Measurements from ENCODE around the gene KCNJ10.
"Not testable (repeated sequence)": the region's sequence is repeated elsewhere in the genome, so short reads cannot be mapped to it uniquely, and the experiment has no call there.

Gene KCNJ10

GRCh38 chr1:160069460-160070231, at the start of gene KCNJ10:
KCNJ10 (minus strand) TSS chr1:160070160; CDS start chr1:160042532, 27,628 bp downstream.
- no peak for DNase-seq (ENCODE audit: low read depth in 2 of 2)

DNA sequence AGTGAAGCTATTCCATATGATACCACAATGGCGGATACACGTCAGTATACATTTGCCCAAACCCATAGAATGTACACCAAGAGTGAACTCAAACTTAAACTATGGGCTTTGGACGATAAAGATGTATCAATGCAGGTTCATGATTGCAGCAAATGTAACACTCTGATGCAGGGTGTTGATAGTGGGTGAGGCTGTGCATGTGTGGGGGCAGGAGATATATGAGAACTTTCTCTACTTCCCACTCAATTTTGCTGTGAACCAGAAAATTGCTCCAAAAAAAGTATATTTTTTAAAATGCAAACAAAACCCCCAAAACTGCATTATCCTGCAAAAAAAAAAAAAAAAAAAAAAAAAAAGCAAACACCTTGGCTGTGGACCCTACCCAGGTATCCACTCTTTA, 49.0 kb upstream of the KCNJ10 start:
- no peak for DNase-seq (ENCODE audit: low read depth in 2 of 2)

DNA sequence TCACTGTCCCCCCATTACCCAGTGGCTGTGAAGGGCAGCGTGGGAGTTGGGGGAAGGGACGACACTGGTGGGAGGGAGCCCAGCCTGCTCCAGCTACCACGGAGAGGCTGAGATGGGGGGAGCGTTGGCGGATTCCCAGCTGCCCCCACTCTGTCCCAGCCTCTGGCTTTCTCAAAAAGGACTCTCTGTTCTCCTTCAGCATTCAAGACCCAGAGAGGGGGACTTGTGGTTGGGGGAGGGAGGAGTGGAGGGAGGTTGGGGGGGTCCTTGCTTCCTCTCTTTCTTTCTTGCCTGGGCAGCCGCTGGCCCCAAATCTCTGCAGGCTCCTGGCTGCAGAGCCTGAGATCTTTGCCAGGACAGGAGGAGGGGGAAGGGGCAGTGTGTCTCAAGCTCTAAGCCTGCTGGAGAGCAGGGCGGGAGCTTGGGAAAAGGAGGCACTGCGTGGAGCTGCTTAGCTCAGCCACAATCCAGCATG, 47.8 kb upstream of the KCNJ10 start:
- no peak for DNase-seq (ENCODE audit: low read depth in 2 of 2)

- no peak for DNase-seq (ENCODE audit: low read depth in 2 of 2)
These were observed 47.3 kb upstream of the KCNJ10 start for GRCh38 chr1:160117300-160117699.

- no peak for DNase-seq (ENCODE audit: low read depth in 2 of 2)
These were observed 46.6 kb upstream of the KCNJ10 start for GRCh38 chr1:160116283-160117147.

GRCh38 chr1:160115545-160116282, 45.8 kb upstream of the KCNJ10 start, which contains the start of gene ATP1A2:
ATP1A2 (plus strand) TSS chr1:160115759; CDS start chr1:160115862, 103 bp downstream.
- DNase-seq (ENCODE audit: low read depth in 2 of 2) = no peak

GRCh38 chr1:160114085-160114484, 44.1 kb upstream of the KCNJ10 start:
- no peak for DNase-seq (ENCODE audit: low read depth in 2 of 2)

DNA sequence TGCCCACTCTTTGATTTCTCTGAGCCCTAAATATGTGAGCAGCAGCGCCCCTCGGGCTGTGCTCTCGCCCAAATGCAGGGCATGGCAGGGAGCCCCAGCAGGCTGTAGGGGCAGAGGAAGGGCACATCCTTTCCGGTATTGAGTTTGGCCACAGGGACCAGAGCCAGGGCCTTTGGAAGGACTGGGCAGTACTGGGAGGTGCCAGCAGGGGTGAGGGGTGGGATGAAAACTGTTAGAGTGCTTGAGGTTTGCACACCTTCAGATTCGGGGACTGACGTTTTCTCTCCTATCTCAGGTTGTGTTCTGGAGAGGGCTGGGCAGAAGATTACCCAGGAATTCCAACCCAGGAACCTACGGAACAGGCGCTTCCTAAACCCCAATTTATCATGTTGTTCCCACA, 43.4 kb upstream of the KCNJ10 start:
- no peak for DNase-seq (ENCODE audit: low read depth in 2 of 2)

DNA sequence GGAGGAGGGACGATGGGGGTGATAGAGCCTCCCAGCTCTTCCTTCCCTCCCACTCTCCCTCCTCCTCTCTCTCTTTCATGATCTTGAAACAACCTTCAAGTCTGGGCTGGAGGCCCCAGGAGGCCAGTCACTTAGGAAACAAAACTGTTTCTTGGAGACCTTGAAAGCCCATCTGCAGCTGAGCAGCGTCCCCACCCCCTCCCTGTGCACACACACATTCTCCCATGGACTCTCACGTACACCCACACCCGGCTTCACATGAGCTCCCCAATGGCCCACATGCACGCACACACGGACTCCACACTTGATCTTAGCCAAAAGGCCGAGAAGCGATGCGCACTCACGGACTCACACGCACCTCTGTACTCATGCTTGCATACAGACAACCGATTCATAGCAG, 42.4 kb upstream of the KCNJ10 start:
- DNase-seq (ENCODE audit: low read depth in 2 of 2) = no peak

GRCh38 chr1:160111462-160111861, 41.5 kb upstream of the KCNJ10 start:
- not testable (repeated sequence) for DNase-seq (ENCODE audit: low read depth in 2 of 2)

- no peak for DNase-seq (ENCODE audit: low read depth in 2 of 2)
These were observed 39.7 kb upstream of the KCNJ10 start for GRCh38 chr1:160109686-160110085.

DNA sequence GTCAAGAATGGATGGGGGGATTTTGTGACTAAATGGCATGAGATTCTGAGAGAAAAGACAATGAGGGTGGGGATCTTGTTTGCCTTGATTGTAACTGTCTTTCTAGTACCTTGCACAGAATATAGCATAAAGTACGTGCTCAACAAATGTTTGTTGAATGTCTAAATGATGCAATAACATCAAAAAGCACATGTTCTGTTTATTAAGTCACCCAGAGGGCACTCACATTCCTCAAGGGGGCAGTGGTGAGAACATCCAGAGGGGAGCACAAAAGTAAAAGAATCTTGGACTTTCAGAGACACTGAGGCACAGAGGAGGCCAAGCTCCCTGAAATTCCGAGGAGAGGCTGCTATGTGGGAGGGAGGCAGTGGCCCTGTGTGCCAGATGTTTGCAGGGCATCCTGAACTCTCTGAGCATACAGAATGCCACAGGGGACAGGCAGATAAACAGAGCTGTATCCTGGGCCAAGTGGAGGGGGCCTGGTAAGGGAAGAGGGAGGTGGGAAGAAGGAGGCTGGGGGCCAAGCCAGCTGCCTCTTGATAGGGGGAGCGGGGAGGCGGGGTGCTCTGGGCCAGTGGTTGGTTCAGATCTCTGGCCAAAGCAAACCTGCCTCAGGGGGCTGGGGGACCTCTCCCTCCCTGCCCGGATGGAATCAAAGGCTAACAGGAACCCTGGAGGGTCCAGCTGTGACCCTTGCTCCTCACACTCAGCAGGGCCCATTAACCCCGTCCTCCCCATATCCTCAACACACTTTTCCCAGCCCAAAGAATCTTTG, 39.1 kb upstream of the KCNJ10 start:
- no peak for DNase-seq (ENCODE audit: low read depth in 2 of 2)

GRCh38 chr1:160107512-160107911, 37.6 kb upstream of the KCNJ10 start:
- no peak for DNase-seq (ENCODE audit: low read depth in 2 of 2)

GRCh38 chr1:160105155-160105554, 35.2 kb upstream of the KCNJ10 start:
- no peak for DNase-seq (ENCODE audit: low read depth in 2 of 2)

GRCh38 chr1:160104486-160104885, 34.5 kb upstream of the KCNJ10 start:
- no peak for DNase-seq (ENCODE audit: low read depth in 2 of 2)

GRCh38 chr1:160103658-160104408, 33.9 kb upstream of the KCNJ10 start:
- DNase-seq (ENCODE audit: low read depth in 2 of 2) = no peak

DNA sequence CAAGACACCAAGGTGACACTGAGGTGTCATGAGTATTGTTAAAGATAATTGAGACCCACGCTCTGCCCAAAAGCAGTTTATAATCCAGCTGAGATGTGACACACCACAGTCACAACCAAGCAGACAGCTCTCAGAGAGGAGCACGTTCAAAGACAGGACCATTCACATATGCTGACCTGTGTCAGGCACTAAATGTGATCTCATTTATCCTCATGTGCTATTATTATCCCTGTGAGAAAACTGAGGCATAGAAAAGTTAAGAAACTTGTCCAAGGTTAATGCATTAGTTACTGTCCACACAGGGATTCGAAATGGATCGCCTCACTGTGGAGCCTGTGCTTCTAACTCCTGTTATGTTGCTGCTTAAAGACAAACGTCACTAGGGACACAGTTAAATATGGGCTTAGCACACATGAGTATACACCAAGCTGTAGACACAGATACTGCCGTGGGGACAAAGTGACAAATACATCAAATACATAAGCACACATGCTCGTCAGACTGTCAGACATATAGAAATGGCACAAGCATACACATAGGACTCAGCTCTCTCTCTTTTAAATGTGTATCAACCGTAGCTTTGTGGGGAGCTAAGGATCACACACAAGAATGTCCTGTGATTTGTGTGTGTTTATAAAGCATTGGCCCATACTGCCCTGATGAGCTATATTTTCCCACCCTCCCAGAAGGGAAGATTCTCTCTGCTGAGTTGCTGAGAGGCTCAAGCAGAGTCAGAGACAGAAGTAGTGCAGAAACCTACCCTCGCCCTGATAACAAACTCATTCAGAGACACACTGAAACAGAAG, 32.0 kb upstream of the KCNJ10 start:
- DNase-seq (ENCODE audit: low read depth in 2 of 2) = no peak

DNA sequence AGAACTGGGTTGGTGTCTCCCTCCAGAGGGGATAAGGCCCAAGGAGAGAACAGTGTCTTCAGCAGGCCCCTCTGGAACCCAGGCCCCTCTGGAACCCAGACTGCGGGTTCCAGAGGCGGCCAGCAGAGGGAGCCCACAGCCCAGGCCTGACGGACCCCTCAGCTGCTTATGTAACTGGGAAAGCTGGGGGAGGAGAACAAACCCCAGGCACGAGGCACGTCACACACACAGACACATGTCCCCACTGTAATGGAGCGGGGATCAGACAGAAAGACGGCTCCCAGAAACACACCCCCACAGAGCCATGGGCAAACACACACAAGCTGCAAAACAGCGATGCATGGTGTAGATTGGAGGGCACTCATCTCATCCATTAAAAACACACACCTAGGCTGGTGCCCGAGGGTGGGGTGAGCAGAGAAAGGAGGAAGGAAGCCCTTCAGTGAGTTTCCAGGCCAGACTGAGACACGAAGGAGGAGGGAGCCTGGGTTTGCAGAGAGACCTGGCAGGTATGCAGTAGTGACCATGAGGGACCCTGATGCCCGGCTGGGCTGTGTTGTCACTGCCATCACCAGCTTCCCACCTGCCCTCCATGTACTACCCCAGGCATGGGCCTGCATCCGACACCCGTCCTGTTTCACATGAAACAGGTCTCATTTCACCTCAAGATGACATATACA, 31.2 kb upstream of the KCNJ10 start:
- DNase-seq (ENCODE audit: low read depth in 2 of 2) = peak; percentile 54 to 62
